ENCODE measurements around the gene LGALS9B. TPM values are rescaled to one million over a fixed set of nuclear protein-coding genes. Genes with fewer than 3 reads are reported as not detected.
"Not testable (repeated sequence)": the region's sequence is repeated elsewhere in the genome, so short reads cannot be mapped to it uniquely, and the experiment has no call there.

Gene LGALS9B
- total RNA-seq, 1 experiment from 2014 or later: 0.20 TPM

- intact Hi-C loops (cut with micrococcal nuclease); H3K4me1 ChIP-seq (ENCODE audit: control insufficient read depth in 1 of 2, insufficient read depth in 2 of 2, low read length in 2 of 2); BruUV-seq (replicated peaks): not testable (repeated sequence)
Measured at GRCh38 chr17:20512378-20512777, 45.0 kb upstream of the LGALS9B start.

GRCh38 chr17:20511778-20512177 is 44.4 kb upstream of the LGALS9B start:
- H3K4me2 ChIP-seq (ENCODE audit: low read length); ATAC-seq; H3K79me2 ChIP-seq (ENCODE audit: insufficient read depth, low read length); H3K36me3 ChIP-seq (ENCODE audit: control insufficient read depth in 1 of 2, insufficient read depth in 2 of 2, low read length in 2 of 2); H3K27ac ChIP-seq (ENCODE audit: low read depth, low read length); H3K9me3 ChIP-seq (ENCODE audit: control insufficient read depth in 1 of 2, insufficient read depth in 1 of 2, low read depth in 1 of 2, low read length in 2 of 2); CTCF ChIA-PET; H3K4me3 ChIP-seq (replicated peaks in 1 of 2; ENCODE audit: low read depth in 1 of 2, low read length in 2 of 2); H3K9ac ChIP-seq (ENCODE audit: low read length); POLR2A ChIA-PET; RAD21 ChIA-PET (ENCODE audit: low non-redundant PET in 1 of 2, low total read pairs in 2 of 2, uncharacterized antibody in 2 of 2, unreplicated experiment in 2 of 2); H3K27me3 ChIP-seq (ENCODE audit: insufficient read depth, low read length); H4K20me1 ChIP-seq (ENCODE audit: insufficient read depth); intact Hi-C loops (cut with micrococcal nuclease); BruUV-seq (replicated peaks); H2AFZ ChIP-seq (ENCODE audit: low read depth, low read length, poor library complexity, severe bottlenecking); DNase-seq (ENCODE audit: low read depth, low spot score); H3K4me1 ChIP-seq (ENCODE audit: control insufficient read depth in 1 of 2, insufficient read depth in 2 of 2, low read length in 2 of 2); H3K9me2 ChIP-seq (ENCODE audit: insufficient read depth): not testable (repeated sequence)

More at GRCh38 chr17:20512378-20512777, 45.0 kb upstream of the LGALS9B start:
- RAD21 ChIA-PET (ENCODE audit: low non-redundant PET in 1 of 2, low total read pairs in 2 of 2, uncharacterized antibody in 2 of 2, unreplicated experiment in 2 of 2); POLR2A ChIA-PET; H3K27me3 ChIP-seq (ENCODE audit: insufficient read depth, low read length); ATAC-seq; H3K79me2 ChIP-seq (ENCODE audit: insufficient read depth, low read length); H3K27ac ChIP-seq (ENCODE audit: low read depth, low read length); H3K4me2 ChIP-seq (ENCODE audit: low read length); H3K9me3 ChIP-seq (ENCODE audit: control insufficient read depth in 1 of 2, insufficient read depth in 1 of 2, low read depth in 1 of 2, low read length in 2 of 2); H3K36me3 ChIP-seq (ENCODE audit: control insufficient read depth in 1 of 2, insufficient read depth in 2 of 2, low read length in 2 of 2); H3K9ac ChIP-seq (ENCODE audit: low read length); H3K9me2 ChIP-seq (ENCODE audit: insufficient read depth); H3K4me3 ChIP-seq (replicated peaks in 1 of 2; ENCODE audit: low read depth in 1 of 2, low read length in 2 of 2); H4K20me1 ChIP-seq (ENCODE audit: insufficient read depth); CTCF ChIA-PET; DNase-seq (ENCODE audit: low read depth, low spot score); H2AFZ ChIP-seq (ENCODE audit: low read depth, low read length, poor library complexity, severe bottlenecking): not testable (repeated sequence)

- H3K27me3 ChIP-seq (ENCODE audit: insufficient read depth, low read length); H2AFZ ChIP-seq (ENCODE audit: low read depth, low read length, poor library complexity, severe bottlenecking); ATAC-seq; H3K9me3 ChIP-seq (ENCODE audit: control insufficient read depth in 1 of 2, insufficient read depth in 1 of 2, low read depth in 1 of 2, low read length in 2 of 2); H3K79me2 ChIP-seq (ENCODE audit: insufficient read depth, low read length); BruUV-seq (replicated peaks); H3K9ac ChIP-seq (ENCODE audit: low read length); H3K4me1 ChIP-seq (ENCODE audit: control insufficient read depth in 1 of 2, insufficient read depth in 2 of 2, low read length in 2 of 2); DNase-seq (ENCODE audit: low read depth, low spot score); RAD21 ChIA-PET (ENCODE audit: low non-redundant PET in 1 of 2, low total read pairs in 2 of 2, uncharacterized antibody in 2 of 2, unreplicated experiment in 2 of 2); H3K27ac ChIP-seq (ENCODE audit: low read depth, low read length); H3K9me2 ChIP-seq (ENCODE audit: insufficient read depth); POLR2A ChIA-PET; H4K20me1 ChIP-seq (ENCODE audit: insufficient read depth); CTCF ChIA-PET; H3K4me3 ChIP-seq (replicated peaks in 1 of 2; ENCODE audit: low read depth in 1 of 2, low read length in 2 of 2); intact Hi-C loops (cut with micrococcal nuclease); H3K4me2 ChIP-seq (ENCODE audit: low read length); H3K36me3 ChIP-seq (ENCODE audit: control insufficient read depth in 1 of 2, insufficient read depth in 2 of 2, low read length in 2 of 2): not testable (repeated sequence)
Measured at GRCh38 chr17:20505333-20505732, 38.0 kb upstream of the LGALS9B start.

- H3K36me3 ChIP-seq (ENCODE audit: control insufficient read depth in 1 of 2, insufficient read depth in 2 of 2, low read length in 2 of 2); H3K27ac ChIP-seq (ENCODE audit: low read depth, low read length); DNase-seq (ENCODE audit: low read depth, low spot score); H3K27me3 ChIP-seq (ENCODE audit: insufficient read depth, low read length); POLR2A ChIA-PET; H3K9ac ChIP-seq (ENCODE audit: low read length); H4K20me1 ChIP-seq (ENCODE audit: insufficient read depth); CTCF ChIA-PET; intact Hi-C loops (cut with micrococcal nuclease); H3K79me2 ChIP-seq (ENCODE audit: insufficient read depth, low read length); H3K4me2 ChIP-seq (ENCODE audit: low read length); H2AFZ ChIP-seq (ENCODE audit: low read depth, low read length, poor library complexity, severe bottlenecking); H3K9me3 ChIP-seq (ENCODE audit: control insufficient read depth in 1 of 2, insufficient read depth in 1 of 2, low read depth in 1 of 2, low read length in 2 of 2); H3K9me2 ChIP-seq (ENCODE audit: insufficient read depth); H3K4me3 ChIP-seq (replicated peaks in 1 of 2; ENCODE audit: low read depth in 1 of 2, low read length in 2 of 2); ATAC-seq; BruUV-seq (replicated peaks); RAD21 ChIA-PET (ENCODE audit: low non-redundant PET in 1 of 2, low total read pairs in 2 of 2, uncharacterized antibody in 2 of 2, unreplicated experiment in 2 of 2); H3K4me1 ChIP-seq (ENCODE audit: control insufficient read depth in 1 of 2, insufficient read depth in 2 of 2, low read length in 2 of 2): not testable (repeated sequence)
Measured at GRCh38 chr17:20504388-20505066, 37.2 kb upstream of the LGALS9B start.

Data from HCT116 (cell line).